GM08714 (cell line): ENCODE measurements around the gene RSBN1.
"Not testable (repeated sequence)": the region's sequence is repeated elsewhere in the genome, so short reads cannot be mapped to it uniquely, and the experiment has no call there.

ENCODE experiments used
- H3K4me3 ChIP-seq: fragments of 200-500 bp; sonication (Bioruptor generic); 2 replicates; pipeline ENCODE4 v1.5.1; 2014; ENCODE audit warnings: mild to moderate bottlenecking, low read length, inconsistent platforms
- ZNF274 ChIP-seq: IDR thresholded peaks from 2 replicates; pipeline ENCODE4 v1.6.1; 2012; ENCODE audit warnings: mild to moderate bottlenecking, low read depth, low read length

The RSBN1 gene

GRCh38 chr1:113756461-113756860, 55.8 kb downstream of the RSBN1 start:
- peak overlapping the region; percentile 20; the same call in 1 of the 2 replicates for H3K4me3 ChIP-seq
- no peak for TF ChIP-seq ZNF274

GRCh38 chr1:113753333-113753732, 58.9 kb downstream of the RSBN1 start:
- H3K4me3 ChIP-seq, result not testable (repeated sequence)

- H3K4me3 ChIP-seq, result no peak overlapping the region
- TF ChIP-seq ZNF274, result no peak
Observed at GRCh38 chr1:113751516-113751915, 60.8 kb downstream of the RSBN1 start.

GRCh38 chr1:113751114-113751513, 61.2 kb downstream of the RSBN1 start:
- TF ChIP-seq ZNF274, result no peak
- no peak overlapping the region for H3K4me3 ChIP-seq

- H3K4me3 ChIP-seq, result no peak overlapping the region
- no peak for TF ChIP-seq ZNF274
Observed at GRCh38 chr1:113749402-113749801, 62.9 kb downstream of the RSBN1 start.

- TF ChIP-seq ZNF274, result no peak
- no peak overlapping the region for H3K4me3 ChIP-seq
Observed at GRCh38 chr1:113747376-113747775, 64.9 kb downstream of the RSBN1 start.

- no peak for TF ChIP-seq ZNF274
- H3K4me3 ChIP-seq, result no peak overlapping the region
Observed at GRCh38 chr1:113745425-113745824, 66.9 kb downstream of the RSBN1 start.

GRCh38 chr1:113744114-113744513, 68.2 kb downstream of the RSBN1 start:
- no peak for TF ChIP-seq ZNF274
- H3K4me3 ChIP-seq, result no peak overlapping the region

GRCh38 chr1:113742515-113742914, 69.8 kb downstream of the RSBN1 start:
- H3K4me3 ChIP-seq, result no peak overlapping the region
- TF ChIP-seq ZNF274, result no peak

- no peak overlapping the region for H3K4me3 ChIP-seq
- TF ChIP-seq ZNF274, result no peak
Observed at GRCh38 chr1:113734357-113735055, 77.8 kb downstream of the RSBN1 start.

- TF ChIP-seq ZNF274, result no peak
- no peak overlapping the region for H3K4me3 ChIP-seq
Observed at GRCh38 chr1:113732802-113733201, 79.5 kb downstream of the RSBN1 start.

GRCh38 chr1:113721010-113721409, 91.3 kb downstream of the RSBN1 start:
- H3K4me3 ChIP-seq, result no peak overlapping the region
- no peak for TF ChIP-seq ZNF274

- H3K4me3 ChIP-seq, result not testable (repeated sequence)
Observed at GRCh38 chr1:113718621-113719020, 93.7 kb downstream of the RSBN1 start.

- not testable (repeated sequence) for H3K4me3 ChIP-seq
Observed at GRCh38 chr1:113717506-113717905, 94.8 kb downstream of the RSBN1 start.

GRCh38 chr1:113714606-113715269, 97.5 kb downstream of the RSBN1 start:
- H3K4me3 ChIP-seq, result no peak overlapping the region
- no peak for TF ChIP-seq ZNF274
